ENCODE data around the gene HSPA9.

DNA sequence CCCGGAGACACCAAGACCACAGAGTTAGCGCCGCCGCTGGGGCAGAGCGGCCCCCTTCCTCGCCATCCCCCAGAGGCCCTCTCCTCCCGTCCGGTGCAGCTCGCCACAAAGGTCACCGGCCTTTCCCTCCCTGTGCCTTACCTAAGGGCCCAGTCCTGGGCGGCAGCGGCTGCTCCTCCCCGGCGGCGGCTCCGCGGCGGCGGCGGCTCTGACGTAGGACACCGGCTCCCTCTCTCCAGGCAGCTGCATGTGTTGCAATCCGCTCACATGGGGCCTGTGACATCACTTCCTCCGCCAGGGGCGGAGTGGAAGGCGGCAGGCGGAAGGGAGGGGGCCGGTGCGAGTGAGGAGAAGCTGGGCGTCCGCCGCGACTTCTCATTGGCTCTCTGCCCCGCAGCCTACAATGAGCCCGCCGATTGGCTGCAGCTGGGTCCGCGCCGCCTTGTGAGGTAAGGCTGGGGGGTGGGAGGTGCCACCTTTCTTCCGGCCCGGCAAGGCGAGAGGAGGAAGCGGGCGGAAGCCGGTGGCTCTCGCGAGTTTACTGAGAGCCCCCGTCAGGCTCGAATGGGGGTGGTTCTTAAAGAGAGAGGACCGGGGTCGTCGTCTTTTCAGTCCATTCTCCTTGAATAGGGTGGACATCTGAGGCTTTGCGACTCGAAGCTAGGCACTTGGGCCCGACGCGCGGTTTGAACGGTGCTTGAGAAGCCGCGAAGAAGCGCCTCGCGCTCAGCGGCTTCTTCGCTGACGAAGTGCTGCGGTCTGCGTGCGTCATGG, 32.1 kb downstream of the HSPA9 start, which contains the start of gene ETF1:
- TF ChIP-seq, protein P1, sequence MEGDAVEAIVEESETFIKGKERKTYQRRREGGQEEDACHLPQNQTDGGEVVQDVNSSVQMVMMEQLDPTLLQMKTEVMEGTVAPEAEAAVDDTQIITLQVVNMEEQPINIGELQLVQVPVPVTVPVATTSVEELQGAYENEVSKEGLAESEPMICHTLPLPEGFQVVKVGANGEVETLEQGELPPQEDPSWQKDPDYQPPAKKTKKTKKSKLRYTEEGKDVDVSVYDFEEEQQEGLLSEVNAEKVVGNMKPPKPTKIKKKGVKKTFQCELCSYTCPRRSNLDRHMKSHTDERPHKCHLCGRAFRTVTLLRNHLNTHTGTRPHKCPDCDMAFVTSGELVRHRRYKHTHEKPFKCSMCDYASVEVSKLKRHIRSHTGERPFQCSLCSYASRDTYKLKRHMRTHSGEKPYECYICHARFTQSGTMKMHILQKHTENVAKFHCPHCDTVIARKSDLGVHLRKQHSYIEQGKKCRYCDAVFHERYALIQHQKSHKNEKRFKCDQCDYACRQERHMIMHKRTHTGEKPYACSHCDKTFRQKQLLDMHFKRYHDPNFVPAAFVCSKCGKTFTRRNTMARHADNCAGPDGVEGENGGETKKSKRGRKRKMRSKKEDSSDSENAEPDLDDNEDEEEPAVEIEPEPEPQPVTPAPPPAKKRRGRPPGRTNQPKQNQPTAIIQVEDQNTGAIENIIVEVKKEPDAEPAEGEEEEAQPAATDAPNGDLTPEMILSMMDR (tag by site-specific recombination; IDR thresholded peaks at IDR 0.05), result no peak
- TF ChIP-seq ZNF404 (tag by site-specific recombination; IDR thresholded peaks at IDR 0.05), result no peak
- TF ChIP-seq ZNF274 (IDR thresholded peaks at IDR 0.05; ENCODE audit: low read length), result no peak
- TF ChIP-seq ZNF274 (tag by site-specific recombination; IDR thresholded peaks at IDR 0.05; ENCODE audit: borderline replicate concordance), result no peak

Data from HEK293 (cell line).